ENCODE results near the gene FBXO27.

The FBXO27 gene

DNA sequence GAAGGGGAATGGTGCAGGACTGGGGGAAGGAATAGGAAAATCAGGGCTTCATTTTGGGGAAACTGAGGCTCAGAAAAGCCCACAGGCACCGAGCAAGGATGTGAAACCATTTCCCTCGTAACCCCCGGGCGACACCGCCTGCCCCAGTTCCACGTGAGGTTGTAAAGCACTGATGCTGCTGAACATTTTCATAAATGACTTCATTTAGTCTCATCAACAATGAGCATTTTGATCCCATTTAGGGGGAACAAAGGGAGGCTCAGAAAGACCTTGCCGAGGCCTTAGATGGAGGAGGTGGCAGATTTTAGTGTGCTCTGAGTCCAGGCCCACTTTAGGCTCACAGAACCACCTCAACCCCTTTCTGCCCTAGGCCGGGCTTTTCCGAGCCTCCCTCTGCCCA, 20.5 kb upstream of the FBXO27 start:
- Histone ChIP-seq H3K9me3 (no peaks in the 10 kb centered on the region), H3K4me1 (ENCODE audit: control insufficient read depth in 1 of 2, insufficient read depth in 1 of 2, low read depth in 1 of 2, low read length in 1 of 2) (no peaks in the 10 kb centered on the region), H3K27me3 (no peaks in the 10 kb centered on the region), H3K36me3 (no peaks in the 10 kb centered on the region), H3K4me3 (ENCODE audit: low read depth in 1 of 2, low read length in 1 of 2) (no peak overlapping the region), H3K27ac (no peak overlapping the region)
- no peak for TF ChIP-seq CTCF (IDR thresholded peaks at IDR 0.05)

DNA sequence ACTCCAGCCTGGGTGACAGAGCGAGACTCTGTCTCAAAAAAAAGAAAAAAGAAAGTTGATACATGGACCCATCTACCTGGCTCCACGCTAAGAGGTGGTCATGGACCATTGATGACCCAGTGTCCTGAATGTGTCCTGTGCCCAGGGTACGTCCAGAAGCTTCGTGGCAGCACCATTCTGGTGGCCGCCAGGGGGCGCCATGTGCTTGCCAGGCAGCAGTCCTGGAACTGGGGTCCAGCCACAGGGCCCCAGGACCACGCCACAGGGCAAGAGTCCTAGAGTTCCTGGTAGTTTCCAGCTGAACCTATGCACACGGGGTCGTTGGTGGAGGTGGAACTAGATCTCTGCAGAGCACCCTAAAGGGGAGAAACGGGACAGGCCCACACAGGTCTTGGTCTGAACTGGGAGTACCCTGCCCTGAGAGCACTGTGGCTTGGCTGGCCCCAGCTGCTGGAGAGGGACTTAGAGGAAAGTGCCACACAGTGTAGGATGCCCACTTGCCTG, 19.9 kb upstream of the FBXO27 start:
- Histone ChIP-seq H3K27me3 (no peaks in the 10 kb centered on the region), H3K36me3 (no peaks in the 10 kb centered on the region), H3K9me3 (no peaks in the 10 kb centered on the region), H3K27ac (no peak overlapping the region), H3K4me3 (ENCODE audit: low read depth in 1 of 2, low read length in 1 of 2) (no peak overlapping the region), H3K4me1 (ENCODE audit: control insufficient read depth in 1 of 2, insufficient read depth in 1 of 2, low read depth in 1 of 2, low read length in 1 of 2) (no peaks in the 10 kb centered on the region)
- TF ChIP-seq CTCF (IDR thresholded peaks at IDR 0.05): peak; percentile 53

DNA sequence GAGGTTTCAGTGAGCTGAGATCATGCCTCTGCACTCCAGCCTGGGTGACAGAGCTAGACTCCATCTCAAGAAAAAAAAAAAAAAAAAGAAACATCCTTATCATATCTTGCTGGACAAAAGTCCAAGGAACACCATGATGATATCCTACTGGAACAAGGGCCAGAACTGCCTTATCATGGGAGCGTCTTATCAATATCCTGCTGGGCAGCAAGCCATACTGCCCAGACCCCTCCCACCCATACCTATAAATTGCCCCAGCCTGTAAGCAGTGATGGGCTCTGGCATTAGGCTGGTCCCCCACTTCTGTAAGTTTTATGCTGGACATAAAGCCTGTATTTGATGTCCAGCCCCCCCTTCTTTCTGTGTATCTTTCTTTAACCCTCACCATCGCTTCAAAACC, 14.7 kb upstream of the FBXO27 start:
- TF ChIP-seq CTCF (IDR thresholded peaks at IDR 0.05): no peak
- H3K4me1 ChIP-seq (ENCODE audit: control insufficient read depth in 1 of 2, insufficient read depth in 1 of 2, low read depth in 1 of 2, low read length in 1 of 2): no peaks in the 10 kb centered on the region
- no peaks in the 10 kb centered on the region for H3K27me3 ChIP-seq
- no peaks in the 10 kb centered on the region for H3K36me3 ChIP-seq
- H3K27ac ChIP-seq: no peak overlapping the region
- no peak overlapping the region for H3K4me3 ChIP-seq (ENCODE audit: low read depth in 1 of 2, low read length in 1 of 2)
- no peaks in the 10 kb centered on the region for H3K9me3 ChIP-seq

DNA sequence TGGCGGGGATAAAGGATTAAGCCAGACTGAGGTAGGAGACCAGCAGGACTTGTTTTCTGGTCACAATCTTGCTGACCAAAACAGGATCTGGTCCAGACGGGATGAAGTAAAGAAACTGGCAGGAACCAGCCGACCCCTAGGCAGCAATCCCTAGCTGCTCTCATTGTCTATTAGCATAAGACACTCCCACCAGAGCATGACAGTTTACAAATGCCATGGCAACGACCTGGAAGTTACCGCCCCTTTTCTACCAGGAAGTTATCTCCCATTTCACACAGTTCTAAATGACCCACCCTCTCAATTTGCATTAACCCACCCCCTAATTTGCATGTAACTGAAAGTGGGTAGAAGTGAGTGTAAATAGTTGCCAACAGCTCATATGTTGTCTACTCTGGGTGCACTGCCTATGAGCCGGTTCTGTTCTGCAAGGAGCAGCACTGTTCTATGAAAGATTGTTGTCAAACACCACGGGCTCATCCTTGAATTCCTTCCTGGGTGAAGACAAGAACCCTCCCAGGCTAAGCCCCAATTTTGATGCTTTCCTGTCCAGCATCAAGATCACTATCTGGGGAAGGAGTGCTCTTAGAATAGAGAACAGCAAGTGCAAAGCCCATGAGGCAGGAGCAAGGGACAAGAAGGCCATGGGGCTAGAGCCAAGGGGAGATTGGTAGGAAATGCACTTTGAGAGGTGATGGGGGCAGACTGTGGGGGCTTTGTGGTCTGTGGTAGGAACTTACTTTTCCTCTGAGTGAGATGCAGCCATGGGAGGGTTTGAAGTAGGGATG, 13.9 kb upstream of the FBXO27 start:
- TF ChIP-seq CTCF (IDR thresholded peaks at IDR 0.05): no peak
- Histone ChIP-seq H3K27me3 (no peaks in the 10 kb centered on the region), H3K4me3 (ENCODE audit: low read depth in 1 of 2, low read length in 1 of 2) (no peak overlapping the region), H3K27ac (no peak overlapping the region), H3K9me3 (no peaks in the 10 kb centered on the region), H3K4me1 (ENCODE audit: control insufficient read depth in 1 of 2, insufficient read depth in 1 of 2, low read depth in 1 of 2, low read length in 1 of 2) (no peaks in the 10 kb centered on the region), H3K36me3 (no peaks in the 10 kb centered on the region)

DNA sequence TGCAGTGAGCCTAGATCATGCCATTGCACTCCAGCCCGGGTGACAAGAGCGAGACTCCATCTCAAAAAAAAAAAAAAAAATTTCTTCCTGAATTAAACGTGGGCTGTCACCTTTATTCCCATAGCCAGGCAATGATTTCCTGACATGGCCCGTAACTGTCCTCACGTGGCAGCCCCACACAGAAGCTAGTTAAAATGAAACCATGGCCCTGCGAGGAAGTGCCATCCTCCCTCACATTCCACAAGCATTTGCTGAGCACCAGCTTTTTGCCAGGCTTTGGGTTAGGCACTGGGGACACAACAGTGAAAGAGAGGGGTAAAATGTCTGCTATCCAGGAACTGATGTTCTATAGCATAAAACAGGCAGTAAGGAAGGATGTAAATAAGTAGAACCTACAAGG, 13.2 kb upstream of the FBXO27 start:
- Histone ChIP-seq H3K4me1 (ENCODE audit: control insufficient read depth in 1 of 2, insufficient read depth in 1 of 2, low read depth in 1 of 2, low read length in 1 of 2) (no peaks in the 10 kb centered on the region), H3K36me3 (no peaks in the 10 kb centered on the region), H3K9me3 (no peaks in the 10 kb centered on the region), H3K27me3 (no peaks in the 10 kb centered on the region), H3K4me3 (ENCODE audit: low read depth in 1 of 2, low read length in 1 of 2) (no peak overlapping the region), H3K27ac (no peak overlapping the region)
- TF ChIP-seq CTCF (IDR thresholded peaks at IDR 0.05): no peak

All from neutrophil (primary cell).